DMS114 treated with DMSO at 0.1 percent for 48 hours (cell line): ENCODE measurements around the gene GLS2.
"Not testable (repeated sequence)": the region's sequence is repeated elsewhere in the genome, so short reads cannot be mapped to it uniquely, and the experiment has no call there.

Experiments used
- DNase-seq: peaks from one replicate; lab custom pipeline; 2025; ENCODE audit not compliant: unreplicated experiment; lab: John Stamatoyannopoulos, UW

GLS2 gene

DNA sequence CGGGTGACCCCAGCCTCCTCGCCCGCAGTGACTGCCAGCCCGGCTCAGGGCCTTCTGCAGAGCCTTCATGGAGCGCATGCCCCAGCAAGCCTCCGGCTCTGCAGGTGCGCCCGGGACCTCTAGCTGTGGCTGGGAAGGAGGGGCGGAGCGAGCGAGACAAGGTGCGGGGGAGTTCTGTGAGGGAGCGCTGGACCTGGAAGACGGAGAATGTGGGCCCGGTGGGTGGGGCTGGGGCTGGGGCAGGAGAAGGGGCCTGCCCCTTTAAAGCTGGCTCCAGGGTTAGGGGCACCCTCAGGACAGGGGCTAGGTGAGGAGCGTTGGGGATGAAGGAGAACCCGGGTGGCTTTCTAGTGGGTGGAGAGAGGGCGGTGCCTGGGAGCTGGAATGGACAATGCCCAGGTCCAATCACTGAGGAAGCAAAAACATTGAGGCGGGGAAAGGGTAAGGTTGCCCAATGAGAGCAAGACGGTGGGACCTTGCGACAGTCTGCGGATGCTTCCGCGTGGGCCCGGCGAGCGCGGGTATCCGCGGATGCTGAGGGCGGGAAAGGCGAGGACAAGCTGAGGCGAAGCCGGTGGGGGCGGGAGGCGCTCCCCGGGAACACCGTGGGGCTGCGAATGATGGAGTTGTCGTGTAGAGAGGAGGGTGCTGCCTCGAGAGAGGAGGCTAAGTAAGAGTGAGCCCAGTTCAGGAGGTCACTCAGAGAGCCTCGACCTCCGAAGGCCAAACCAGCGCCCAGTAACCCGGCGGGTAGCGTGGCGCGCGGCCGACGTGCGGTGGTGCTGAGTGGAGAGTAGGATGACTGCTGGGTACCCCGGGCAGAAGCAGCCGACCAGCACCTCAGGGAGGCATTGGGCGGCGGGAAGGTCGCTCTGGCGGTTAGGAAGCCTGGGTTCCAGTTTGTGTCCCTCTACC, at the start of gene GLS2:
Gene GLS2, minus strand, starts transcription at position 121 of the 915 bp plus-strand sequence. Its CDS starts 43 bp downstream, at position 78.
- DNase-seq = peak; percentile 89

GRCh38 chr12:56537546-56537945, 49.6 kb upstream of the GLS2 start:
- DNase-seq = no peak

- no peak for DNase-seq
Observed at GRCh38 chr12:56530390-56531055, 42.6 kb upstream of the GLS2 start.

- DNase-seq = no peak
Observed at GRCh38 chr12:56529656-56530055, 41.7 kb upstream of the GLS2 start.

GRCh38 chr12:56528846-56529245, 40.9 kb upstream of the GLS2 start:
- DNase-seq = no peak

- DNase-seq = no peak
Observed at GRCh38 chr12:56522411-56523193, 34.6 kb upstream of the GLS2 start.

- peak; percentile 94 for DNase-seq
Observed at GRCh38 chr12:56521590-56522371, 33.8 kb upstream of the GLS2 start, which contains the start of gene RBMS2. Gene RBMS2 (plus strand): TSS chr12:56521820. CDS start chr12:56522024, 204 bp downstream.

GRCh38 chr12:56521209-56521589, 33.2 kb upstream of the GLS2 start:
- no peak for DNase-seq

DNA sequence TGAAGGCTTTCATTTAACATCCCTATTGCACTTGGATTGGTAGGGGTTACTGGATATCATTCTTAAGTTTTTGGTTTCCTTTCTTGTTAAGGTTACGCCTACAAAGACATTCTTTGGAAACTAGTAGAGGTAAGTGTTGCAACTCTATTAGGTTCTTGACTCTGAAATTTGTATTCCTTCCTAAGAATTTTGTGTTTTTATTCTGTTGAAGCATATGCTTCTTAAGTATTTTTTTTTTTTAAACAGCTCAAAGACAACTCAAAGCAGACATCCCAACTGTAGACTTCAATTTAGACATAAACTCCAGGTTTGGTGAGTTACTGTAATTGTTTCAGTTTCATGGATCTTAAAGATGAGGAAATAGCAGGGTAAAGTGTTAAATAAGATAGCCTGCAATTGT, 32.5 kb upstream of the GLS2 start:
- DNase-seq = no peak

- DNase-seq = no peak
Observed at GRCh38 chr12:56520048-56520447, 32.1 kb upstream of the GLS2 start.

- no peak for DNase-seq
Observed at GRCh38 chr12:56518570-56518969, 30.6 kb upstream of the GLS2 start.

GRCh38 chr12:56517854-56518253, 29.9 kb upstream of the GLS2 start:
- no peak for DNase-seq

GRCh38 chr12:56514014-56514318, 26.0 kb upstream of the GLS2 start:
- not testable (repeated sequence) for DNase-seq

DNA sequence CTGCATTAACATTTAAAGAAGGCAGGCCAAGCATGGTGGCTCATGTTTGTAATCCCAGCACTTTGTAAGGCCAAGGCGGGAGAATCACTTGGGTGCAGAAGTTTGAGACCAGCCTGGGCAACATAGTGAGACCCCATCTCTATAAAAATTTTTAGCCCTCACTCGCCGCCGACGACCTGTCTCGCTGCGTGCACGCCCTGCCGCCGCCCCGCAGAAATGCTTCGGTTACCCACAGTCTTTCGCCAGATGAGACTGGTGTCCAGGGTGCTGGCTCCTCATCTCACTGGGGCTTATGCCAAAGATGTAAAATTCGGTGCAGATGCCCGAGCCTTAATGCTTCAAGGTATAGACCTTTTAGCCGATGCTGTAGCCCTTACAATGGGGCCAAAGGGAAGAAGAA, 22.8 kb upstream of the GLS2 start:
- DNase-seq = no peak

DNA sequence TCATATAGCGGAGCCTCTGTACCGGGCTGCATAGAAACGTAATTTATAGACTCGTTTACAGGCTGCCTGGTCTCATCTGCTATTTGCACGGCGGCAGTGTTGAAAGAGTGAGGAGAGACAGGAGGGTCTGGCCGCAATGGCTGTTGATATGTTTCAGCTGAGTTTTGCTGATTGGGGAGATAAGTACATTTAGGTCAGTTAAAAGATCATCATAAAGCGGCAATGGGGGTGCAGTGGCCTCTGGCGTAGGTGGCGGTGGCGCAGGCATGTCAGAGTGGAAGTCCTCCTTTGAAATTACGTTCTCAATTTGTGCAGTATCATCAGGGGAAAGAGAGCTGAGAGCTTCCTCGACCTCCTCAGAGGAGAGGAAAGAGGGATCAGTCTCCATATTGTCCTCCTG, 11.9 kb upstream of the GLS2 start:
- not testable (repeated sequence) for DNase-seq

DNA sequence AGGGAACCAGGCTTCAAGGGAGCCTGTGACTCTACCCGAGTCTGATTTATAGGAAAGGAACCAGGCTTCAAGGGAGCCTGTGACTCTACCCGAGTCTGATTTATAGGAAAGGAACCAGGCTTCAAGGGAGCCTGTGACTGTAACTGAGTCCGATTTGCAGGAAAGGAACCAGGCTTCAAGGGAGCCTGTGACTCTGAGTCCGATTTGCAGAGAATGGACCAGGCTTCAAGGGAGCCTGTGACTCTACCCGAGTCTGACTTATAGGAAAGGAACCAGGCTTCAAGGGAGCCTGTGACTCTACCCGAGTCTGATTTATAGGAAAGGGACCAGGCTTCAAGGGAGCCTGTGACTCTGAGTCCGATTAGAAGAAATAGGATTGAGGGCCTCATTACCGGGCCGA, 11.5 kb upstream of the GLS2 start:
- DNase-seq = not testable (repeated sequence)

DNA sequence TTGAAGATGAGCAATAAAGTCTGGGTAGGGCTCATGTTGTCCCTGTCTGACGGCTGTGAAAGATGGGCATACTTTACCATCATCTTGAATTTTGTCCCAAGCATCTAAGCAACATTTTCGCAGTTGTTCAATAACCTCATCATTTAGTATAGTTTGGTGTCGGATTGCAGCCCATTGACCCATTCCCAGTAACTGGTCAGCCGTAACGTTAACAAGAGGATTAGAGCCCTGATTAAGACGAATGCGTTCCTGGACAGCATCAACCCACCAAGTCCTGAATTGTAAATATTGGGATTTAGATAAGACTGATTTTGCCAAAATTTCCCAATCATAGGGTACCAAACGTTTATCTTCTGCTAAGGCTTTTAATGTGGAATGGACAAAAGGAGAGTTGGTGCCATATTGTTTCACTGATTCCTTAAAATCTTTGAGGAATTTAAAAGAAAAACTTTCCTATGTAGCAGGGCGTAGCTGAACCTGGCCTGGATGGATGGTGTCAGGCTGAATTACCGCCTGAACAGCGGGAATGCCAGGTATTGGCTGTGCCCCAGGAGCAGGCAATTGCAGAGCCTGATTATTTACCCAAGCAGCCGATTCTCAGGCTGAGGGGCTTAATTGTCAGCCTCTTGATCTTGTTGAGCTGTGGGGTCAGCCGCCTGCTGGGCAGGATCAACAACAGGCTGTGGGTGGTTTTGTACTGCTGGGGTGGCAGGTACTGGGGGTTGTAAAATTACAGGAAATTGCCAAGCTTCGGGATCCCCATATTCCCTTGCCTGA, 10.4 kb upstream of the GLS2 start:
- DNase-seq = not testable (repeated sequence)

DNA sequence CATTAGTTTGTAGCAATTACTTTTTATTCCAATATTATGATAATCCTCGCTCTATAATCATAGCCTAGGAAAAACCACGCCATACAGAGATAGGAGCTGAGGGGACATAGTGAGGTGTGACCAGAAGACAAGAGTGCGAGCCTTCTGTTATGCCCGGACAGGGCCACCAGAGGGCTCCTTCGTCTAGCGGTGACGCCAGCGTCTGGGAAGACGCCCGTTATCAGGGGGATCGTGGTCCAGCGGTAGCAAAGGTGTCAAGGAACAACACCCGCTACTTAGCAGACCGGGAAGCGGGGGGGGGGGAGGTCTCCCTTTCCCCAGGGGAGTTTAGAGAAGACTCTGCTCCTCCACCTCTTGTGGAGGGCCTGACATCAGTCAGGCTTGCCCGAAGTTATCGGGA, 8.7 kb upstream of the GLS2 start:
- not testable (repeated sequence) for DNase-seq

GRCh38 chr12:56494481-56494880, 6.5 kb upstream of the GLS2 start:
- DNase-seq = not testable (repeated sequence)

- not testable (repeated sequence) for DNase-seq
Observed at GRCh38 chr12:56494106-56494415, 6.1 kb upstream of the GLS2 start.
